A673 (cell line): Measurements from ENCODE around the gene SENP5.

Experiments used
- CTCF ChIP-seq: fragments of 300-800, 200-600 bp; sonication (generic); conservative IDR thresholded peaks from 2 replicates; pipeline ENCODE4 v1.5.1; 2017; ENCODE audit warnings: low read depth, mild to moderate bottlenecking, antibody characterized with exemption, low read length, moderate library complexity, mixed read lengths
- EZH2 ChIP-seq: fragments of 200-600 bp; sonication (generic); IDR thresholded peaks from 2 replicates; pipeline ENCODE4 v1.6.1; 2017; ENCODE audit warnings: borderline replicate concordance, low read depth, mild to moderate bottlenecking, mixed read lengths, antibody characterized with exemption, low read length; ENCODE audit not compliant: poor library complexity, severe bottlenecking

- TF ChIP-seq EZH2 (no peak), CTCF (peak; percentile 89)
These were observed 29.8 kb upstream of the SENP5 start for GRCh38 chr3:196837819-196838420.
